ENCODE data around the gene LYST. TPM values are rescaled to one million over a fixed set of nuclear protein-coding genes. Genes with fewer than 3 reads are reported as not detected.

Gene LYST
- total RNA-seq, 4 donors from 2014 or later = 27.8 to 128 (median 41.3) TPM

DNA sequence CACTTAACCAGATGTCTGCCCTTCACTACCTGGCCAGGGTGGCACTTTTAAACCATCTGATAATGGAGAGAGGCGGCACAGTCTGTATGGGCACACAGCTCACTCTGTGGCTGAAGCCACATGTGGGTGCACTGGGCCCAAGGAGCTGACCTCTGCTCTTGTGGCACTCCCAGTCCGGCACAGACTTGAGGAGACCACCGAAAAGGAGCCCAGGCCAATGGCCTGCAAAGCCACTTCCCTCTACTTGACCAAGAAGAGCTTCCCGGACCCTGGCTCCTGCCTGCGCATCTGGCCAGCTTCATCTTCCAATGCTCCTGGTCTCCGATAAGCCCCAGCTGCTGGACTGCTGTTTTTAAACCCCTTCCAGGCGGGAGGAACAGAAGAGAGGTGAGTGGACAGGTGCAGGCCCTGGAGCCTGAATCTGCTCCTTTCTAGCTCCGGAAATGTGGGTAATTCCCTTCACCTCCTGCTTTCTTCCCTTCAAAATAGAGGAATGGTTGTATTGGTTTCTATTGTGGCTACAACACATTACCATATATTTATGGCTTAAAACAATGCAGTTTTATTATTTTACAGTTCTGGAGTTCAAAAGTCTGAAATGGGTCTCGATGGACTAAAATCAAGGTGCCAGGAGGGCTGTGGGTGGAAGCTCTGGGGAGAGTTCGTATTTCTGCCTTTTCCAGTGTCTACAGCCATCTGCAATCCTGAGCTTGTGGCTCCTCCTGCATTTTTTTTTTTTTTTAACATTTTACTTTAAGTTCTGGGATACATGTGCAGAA is 228.8 kb downstream of the LYST start:
- DNase-seq (ENCODE audit: low spot score) (no peak), ATAC-seq (ENCODE audit: low FRiP score) (no peak)
- TF ChIP-seq CTCF (IDR thresholded peaks at IDR 0.05) = no peak

GRCh38 chr1:235635938-235636662 is 230.6 kb downstream of the LYST start:
- TF ChIP-seq CTCF (IDR thresholded peaks at IDR 0.05) = no peak
- DNase-seq (ENCODE audit: low spot score) (no peak), ATAC-seq (ENCODE audit: low FRiP score) (no peak)

DNA sequence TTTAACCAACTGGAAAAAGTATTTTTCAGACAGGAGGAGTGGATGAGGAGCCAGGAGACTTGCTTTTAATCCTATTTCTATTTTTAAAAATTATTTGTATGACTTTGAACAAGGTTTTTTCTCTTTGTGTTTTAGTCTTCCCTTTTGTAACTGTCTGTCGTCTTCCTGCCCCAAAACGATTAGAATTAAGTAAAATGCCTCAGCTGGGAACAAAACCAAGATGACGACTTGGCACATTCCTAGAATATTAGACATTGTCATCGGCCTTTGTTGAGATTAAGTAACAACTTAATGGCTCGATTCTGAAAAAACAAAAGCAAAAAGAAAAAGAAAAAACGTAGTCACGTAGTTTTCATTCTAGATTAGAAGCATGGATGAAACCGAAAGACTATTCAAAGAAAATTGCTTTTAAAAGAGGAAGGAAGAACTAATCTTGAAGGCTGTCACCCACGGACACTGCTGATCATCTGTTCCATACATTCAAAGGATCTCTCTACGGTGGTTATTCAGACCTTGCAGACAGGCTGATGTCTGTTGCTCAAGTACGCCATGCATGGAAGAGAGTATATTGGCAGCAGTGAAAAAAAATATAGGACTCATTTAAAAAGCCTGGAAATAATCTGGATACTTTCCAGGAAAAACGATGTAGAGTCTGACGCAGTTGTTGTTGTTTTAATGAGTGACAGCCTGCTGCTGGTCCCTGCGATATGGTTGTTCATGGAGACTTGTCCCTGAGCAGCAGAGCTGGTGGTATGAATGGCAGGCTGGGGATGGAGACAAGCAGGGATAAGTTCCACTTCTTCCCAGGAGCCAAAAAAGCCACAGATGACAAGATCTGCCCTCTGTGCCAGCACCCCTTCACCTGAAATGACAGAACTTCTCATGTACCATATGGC is 234.0 kb downstream of the LYST start:
- TF ChIP-seq CTCF (IDR thresholded peaks at IDR 0.05) = no peak
- no peak for DNase-seq (ENCODE audit: low spot score)
- no peak for ATAC-seq (ENCODE audit: low FRiP score)

- ATAC-seq (ENCODE audit: low FRiP score) (no peak), DNase-seq (ENCODE audit: low spot score) (no peak)
- TF ChIP-seq CTCF (IDR thresholded peaks at IDR 0.05) = no peak
Observed at GRCh38 chr1:235631816-235632215, 234.9 kb downstream of the LYST start.

DNA sequence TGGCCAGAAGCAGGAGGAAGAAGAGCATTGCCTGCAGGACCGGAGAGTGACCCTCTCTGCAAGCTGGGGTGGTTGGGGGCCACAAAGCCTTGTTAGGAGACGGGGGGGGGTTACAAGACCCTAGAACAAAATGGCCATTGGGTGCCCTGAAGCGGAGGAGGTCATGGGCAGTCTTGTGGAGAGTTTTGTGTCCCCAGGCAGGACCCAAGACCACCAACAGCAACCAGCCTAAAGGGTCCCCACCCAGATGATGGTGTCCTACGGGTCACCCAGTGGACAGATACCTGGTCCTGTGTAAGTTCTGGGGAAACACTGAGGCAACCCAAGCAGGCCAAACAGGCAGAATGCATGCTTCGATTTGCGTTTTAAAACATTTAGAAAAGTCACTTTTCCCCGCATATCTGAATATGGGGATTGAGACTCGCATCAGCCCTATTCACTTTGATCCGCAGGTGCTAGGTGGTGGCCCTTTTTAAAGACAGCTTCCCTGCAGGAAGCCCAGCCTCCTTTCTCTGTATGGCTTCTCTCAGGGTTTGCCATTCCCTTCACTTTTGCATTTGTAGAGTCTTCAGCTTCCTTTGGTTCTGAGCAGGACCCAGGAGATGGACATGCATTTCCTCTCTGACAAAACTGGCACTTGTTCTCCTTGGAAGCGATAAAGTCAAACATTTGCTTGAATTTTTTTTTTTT is 238.2 kb downstream of the LYST start:
- ATAC-seq (ENCODE audit: low FRiP score) (no peak), DNase-seq (ENCODE audit: low spot score) (no peak)
- no peak for TF ChIP-seq CTCF (IDR thresholded peaks at IDR 0.05)

DNA sequence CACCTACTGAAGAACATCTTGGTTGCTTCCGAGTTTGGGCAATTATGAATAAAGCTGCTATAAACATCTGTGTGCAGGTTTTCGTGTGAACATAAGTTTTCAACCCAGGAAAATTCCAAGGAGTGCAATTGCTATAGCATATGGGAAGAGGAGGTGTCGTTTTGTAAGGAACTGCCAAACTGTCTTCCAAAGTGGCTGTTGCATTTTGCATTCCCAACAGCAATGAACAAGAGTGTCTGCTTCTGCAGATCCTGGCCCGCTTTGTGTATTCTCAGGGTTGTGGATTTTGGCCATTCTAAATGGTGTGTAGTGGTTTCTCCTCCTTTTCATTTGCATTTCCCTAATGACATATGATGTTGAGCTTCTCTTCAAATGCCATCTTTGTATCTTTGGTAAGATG is 240.9 kb downstream of the LYST start:
- no peak for ATAC-seq (ENCODE audit: low FRiP score)
- no peak for DNase-seq (ENCODE audit: low spot score)
- TF ChIP-seq CTCF (IDR thresholded peaks at IDR 0.05) = no peak
